ENCODE results near the gene HMG20A. TPM values are rescaled to one million over a fixed set of nuclear protein-coding genes. Genes with fewer than 3 reads are reported as not detected.

Gene HMG20A
- total and polyA plus RNA-seq, 9 of the 15 experiments (the other 6 are each of a cell fraction or from before 2014, with no cell fraction given): 25.0 to 68.1 (median 38.9) TPM

- TF ChIP-seq RERE (CRISPR knock-in tag; IDR thresholded peaks at IDR 0.05; ENCODE audit: borderline replicate concordance): no peak
- TF ChIP-seq TOE1 (IDR thresholded peaks at IDR 0.05; ENCODE audit: borderline replicate concordance): no peak
- no peak for TF ChIP-seq TOE1 (CRISPR knock-in tag; IDR thresholded peaks at IDR 0.05; ENCODE audit: borderline replicate concordance, low read depth)
- no peak for TF ChIP-seq E2F4 (CRISPR knock-in tag; IDR thresholded peaks at IDR 0.05; ENCODE audit: low read depth)
- TF ChIP-seq HNRNPLL (IDR thresholded peaks at IDR 0.05; ENCODE audit: low read depth, low read length, poor library complexity, severe bottlenecking): no peak
These were observed 60.4 kb downstream of the HMG20A start (continued) for GRCh38 chr15:77480859-77481633.
